HCT116 (cell line): ENCODE measurements around the gene FAH. TPM values are rescaled to one million over a fixed set of nuclear protein-coding genes. Genes with fewer than 3 reads are reported as not detected.

ENCODE experiments used
- ATAC-seq: fragments of 200-7000 bp; cut with Tn5 transposase; 2 replicates; pipeline ENCODE4 v1.9.1; 2020; ENCODE audit warnings: mild to moderate bottlenecking, moderate library complexity
- BruUV-seq: library from RNA; stranded (reverse); fragments of 400-500 nt; replicated peaks from 2 replicates; lab custom pipeline; 2021; lab: Mats Ljungman, UMichigan
- CTCF ChIA-PET: fragments of 300-600 bp; sonication (Branson Sonifier 250); formaldehyde crosslinking; loops from one replicate; lab custom pipeline; 2021; ENCODE audit warnings: antibody characterized with exemption; lab: Charles Lee
- POLR2A ChIA-PET: fragments of 300-600, 350-600 bp; sonication (Branson Sonifier 250); formaldehyde crosslinking; loops from one replicate; lab custom pipeline; 2021; ENCODE audit warnings: antibody characterized with exemption; lab: Charles Lee
- RAD21 ChIA-PET, 2 experiments: fragments of 300-600 bp; sonication (Branson Sonifier 250); formaldehyde crosslinking; loops; one replicate each; lab custom pipeline; 2023; ENCODE audit warnings: low total read pairs in 2 of 2; ENCODE audit not compliant: uncharacterized antibody in 2 of 2, unreplicated experiment in 2 of 2, low non-redundant PET in 1 of 2; lab: Charles Lee
- DNase-seq: peaks from one replicate; pipeline ENCODE4 v3.0.0-alpha.2; 2010; ENCODE audit warnings: low read depth, low spot score
- H2AFZ ChIP-seq: fragments of 200-600 bp; shearing (Covaris generic), sonication (generic); 2 replicates; pipeline ENCODE4 v1.6.1; 2017; ENCODE audit warnings: low read depth, mixed run types, mixed read lengths, antibody characterized with exemption, low read length; ENCODE audit not compliant: poor library complexity, severe bottlenecking
- H3K27ac ChIP-seq: 2 replicates; pipeline ENCODE4 v1.5.1; 2012; ENCODE audit warnings: low read depth, low read length
- H3K27me3 ChIP-seq: fragments of 200-600 bp; sonication (generic); 2 replicates; pipeline ENCODE4 v1.6.1; 2016; ENCODE audit warnings: mixed run types, low read length, mixed read lengths; ENCODE audit not compliant: insufficient read depth
- H3K36me3 ChIP-seq, 2 experiments: fragments of 200-500 bp in 1 of 2; fragments of 200-600 bp in 1 of 2; sonication (Bioruptor generic) in 1 of 2; sonication (generic) in 1 of 2; 2 replicates each; pipeline versions ENCODE4 v1.5.1 to v1.6.1; 2014 to 2016; ENCODE audit warnings: low read length in 2 of 2, inconsistent platforms in 1 of 2, mixed read lengths in 1 of 2, mixed run types in 1 of 2; ENCODE audit not compliant: insufficient read depth in 2 of 2, control insufficient read depth in 1 of 2
- H3K4me1 ChIP-seq, 2 experiments: fragments of 200-600 bp in 1 of 2; sonication (generic) in 1 of 2; 2 replicates each; pipeline versions ENCODE4 v1.5.1 to v1.6.1; 2012 to 2017; ENCODE audit warnings: low read length in 2 of 2, inconsistent platforms in 1 of 2, mild to moderate bottlenecking in 1 of 2, mixed read lengths in 1 of 2, mixed run types in 1 of 2, moderate library complexity in 1 of 2; ENCODE audit not compliant: insufficient read depth in 2 of 2, control insufficient read depth in 1 of 2
- H3K4me2 ChIP-seq: fragments of 200-600 bp; sonication (generic); 2 replicates; pipeline ENCODE4 v1.6.1; 2017; ENCODE audit warnings: mixed run types, low read length, mixed read lengths
- H3K4me3 ChIP-seq, 2 experiments: fragments of 200-600 bp in 1 of 2; sonication (generic) in 1 of 2; replicated peaks in 1 of 2; 2 replicates each; pipeline ENCODE4 v1.5.1; 2011 to 2016; ENCODE audit warnings: low read length in 2 of 2, control low read depth in 1 of 2, low read depth in 1 of 2, mild to moderate bottlenecking in 1 of 2, mixed read lengths in 1 of 2, mixed run types in 1 of 2
- H3K79me2 ChIP-seq: fragments of 200-600 bp; sonication (generic); 2 replicates; pipeline ENCODE4 v1.6.1; 2017; ENCODE audit warnings: mild to moderate bottlenecking, mixed run types, low read length, moderate library complexity, mixed read lengths; ENCODE audit not compliant: insufficient read depth
- H3K9ac ChIP-seq: fragments of 200-600 bp; sonication (generic); 2 replicates; pipeline ENCODE4 v1.6.1; 2016; ENCODE audit warnings: low read length, mixed read lengths
- H3K9me2 ChIP-seq: fragments of 200-600 bp; sonication (generic), shearing (Covaris generic); 2 replicates; pipeline ENCODE4 v1.6.1; 2017; ENCODE audit warnings: mixed run types, mild to moderate bottlenecking, moderate library complexity; ENCODE audit not compliant: insufficient read depth
- H3K9me3 ChIP-seq, 2 experiments: fragments of 200-500 bp in 1 of 2; fragments of 200-600 bp in 1 of 2; sonication (Bioruptor generic) in 1 of 2; sonication (generic) in 1 of 2; 2 replicates each; pipeline ENCODE4 v1.6.1; 2014 to 2017; ENCODE audit warnings: low read length in 2 of 2, mixed read lengths in 2 of 2, inconsistent platforms in 1 of 2, low read depth in 1 of 2, mild to moderate bottlenecking in 1 of 2, mixed run types in 1 of 2, moderate library complexity in 1 of 2; ENCODE audit not compliant: control insufficient read depth in 1 of 2, insufficient read depth in 1 of 2
- H4K20me1 ChIP-seq: fragments of 200-600 bp; sonication (generic), shearing (Covaris generic); 2 replicates; pipeline ENCODE4 v1.6.1; 2017; ENCODE audit warnings: mixed run types, mild to moderate bottlenecking, moderate library complexity; ENCODE audit not compliant: insufficient read depth
- CBX3 ChIP-seq: IDR thresholded peaks from 2 replicates; pipeline ENCODE4 v1.6.1; 2012; ENCODE audit warnings: low read depth
- ELF1 ChIP-seq: IDR thresholded peaks from 2 replicates; pipeline ENCODE4 v1.6.1; 2012; ENCODE audit warnings: low read depth, borderline replicate concordance
- EZH2phosphoT487 ChIP-seq: fragments of 200-600 bp; IDR thresholded peaks from 2 replicates; pipeline ENCODE4 v1.6.1; 2018; ENCODE audit warnings: antibody characterized with exemption, borderline replicate concordance
- JUND ChIP-seq: IDR thresholded peaks from 2 replicates; pipeline ENCODE4 v1.6.1; 2012
- SIN3A ChIP-seq: IDR thresholded peaks from 2 replicates; pipeline ENCODE4 v1.6.1; 2012; ENCODE audit warnings: low read depth
- SP1 ChIP-seq: IDR thresholded peaks from 2 replicates; pipeline ENCODE4 v1.6.1; 2012; ENCODE audit warnings: low read depth
- TCF7L2 ChIP-seq: IDR thresholded peaks from 2 replicates; pipeline ENCODE4 v1.7.0; 2011; ENCODE audit warnings: borderline replicate concordance, inconsistent platforms; ENCODE audit not compliant: insufficient read depth, insufficient read length; ENCODE audit errors: extremely low read depth
- ZFX ChIP-seq: fragments of 450-650 bp; IDR thresholded peaks from 2 replicates; pipeline ENCODE4 v1.6.1; 2017
- intact Hi-C: fragments of 100-400 bp; cut with micrococcal nuclease; formaldehyde crosslinking; loops from 2 replicates; pipeline ENCODE4 v1.10.0; 2022
- total RNA-seq: library from RNA; stranded (reverse); gene quantifications from one replicate; pipeline ENCODE4 v1.2.1, GENCODE V29; 2021; ENCODE audit not compliant: unreplicated experiment

The FAH gene
- total RNA-seq, 1 experiment from 2014 or later = 20.0 TPM

DNA sequence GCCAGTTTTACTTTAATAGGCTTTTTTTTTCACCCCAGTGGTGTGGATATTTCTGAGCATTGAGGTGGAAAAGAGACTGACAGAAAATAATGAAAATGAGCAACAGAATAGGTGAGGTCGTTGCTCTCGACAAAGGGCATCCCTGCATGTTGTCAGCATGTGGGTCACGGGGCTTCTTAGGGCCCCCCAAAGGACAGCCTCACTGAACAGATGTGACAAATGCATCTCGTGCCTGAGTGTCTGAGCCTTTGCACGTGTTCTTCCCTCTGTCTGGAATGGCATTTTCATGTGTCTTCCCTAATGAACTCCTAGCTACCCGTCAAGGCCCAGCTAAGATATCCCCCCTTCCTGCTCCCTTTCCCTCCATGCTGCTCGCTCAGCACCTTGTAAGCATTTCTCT, 31.8 kb downstream of the FAH start:
- POLR2A ChIA-PET = no interaction called here
- ATAC-seq (no peak), DNase-seq (no peak)
- peaks cover 0 to 2% of the 10 kb centered on the region in 2 experiments; a peak in 1 of 4 replicates for H3K36me3 ChIP-seq
- no TSS peak for BruUV-seq
- H3K79me2 ChIP-seq = no peaks in the 10 kb centered on the region
- no peak overlapping the region for H3K4me2 ChIP-seq
- TF ChIP-seq EZH2phosphoT487 (no peak), CBX3 (no peak), JUND (no peak), TCF7L2 (no peak), ZFX (no peak), ELF1 (no peak)
- H3K4me3 ChIP-seq = no peak overlapping the region
- no peaks in the 10 kb centered on the region for H3K9me2 ChIP-seq
- intact Hi-C loops = no loop called here
- no peaks in the 10 kb centered on the region for H3K9me3 ChIP-seq
- RAD21 ChIA-PET = no interaction called here
- no peaks in the 10 kb centered on the region for H4K20me1 ChIP-seq
- peaks cover 0 to 7% of the 10 kb centered on the region in 2 experiments; a peak in 1 of 4 replicates for H3K4me1 ChIP-seq
- H2AFZ ChIP-seq = no peak overlapping the region
- H3K27me3 ChIP-seq = no peaks in the 10 kb centered on the region
- CTCF ChIA-PET = no interaction called here
- H3K27ac ChIP-seq = no peak overlapping the region
- H3K9ac ChIP-seq = no peak overlapping the region

GRCh38 chr15:80185152-80185551, 32.4 kb downstream of the FAH start:
- TF ChIP-seq SP1 (no peak), SIN3A (no peak)
- H3K9ac ChIP-seq = no peak overlapping the region
- H3K79me2 ChIP-seq = no peaks in the 10 kb centered on the region
- DNase-seq = no peak
- H3K4me3 ChIP-seq = no peak overlapping the region
- H3K27me3 ChIP-seq = no peaks in the 10 kb centered on the region
- ChIA-PET RAD21 (no interaction called here), POLR2A (no interaction called here), CTCF (no interaction called here)
- no peak for ATAC-seq
- peaks cover 0 to 2% of the 10 kb centered on the region in 2 experiments; a peak in 1 of 4 replicates for H3K36me3 ChIP-seq
- H3K9me3 ChIP-seq = no peaks in the 10 kb centered on the region
- H3K4me2 ChIP-seq = no peak overlapping the region
- no peak overlapping the region for H2AFZ ChIP-seq
- BruUV-seq = no TSS peak
- H3K4me1 ChIP-seq = 0 out of 4 replicates have a peak, but pooled peaks cover 0 to 6% of the 10 kb centered on the region in 2 experiments
- H4K20me1 ChIP-seq = no peaks in the 10 kb centered on the region
- intact Hi-C loops = no loop called here
- H3K27ac ChIP-seq = no peak overlapping the region
- H3K9me2 ChIP-seq = no peaks in the 10 kb centered on the region
